ENCODE measurements around the gene TSHZ2.
"Not testable (repeated sequence)": the region's sequence is repeated elsewhere in the genome, so short reads cannot be mapped to it uniquely, and the experiment has no call there.

The TSHZ2 gene

DNA sequence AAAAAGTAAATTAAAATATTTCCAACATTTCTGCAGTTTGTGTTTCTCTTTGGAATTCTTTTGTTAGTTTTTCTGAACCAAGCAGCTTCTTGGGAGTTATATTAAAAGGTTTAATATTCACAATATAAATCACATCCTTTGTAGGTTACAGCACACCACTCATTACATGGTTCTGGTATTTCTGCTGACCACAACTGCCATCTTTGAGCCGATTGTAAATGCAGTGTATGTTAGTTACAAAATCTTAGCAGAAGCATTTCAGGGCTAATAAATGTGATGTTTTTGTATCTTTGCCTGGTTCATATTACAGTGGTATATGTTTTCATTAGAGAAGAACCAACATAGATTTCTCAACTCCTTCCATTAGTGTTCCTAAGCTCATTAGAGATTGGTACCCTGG lies 19.1 kb upstream of the TSHZ2 start:
- no peak overlapping the region for H3K4me3 ChIP-seq
- H3K27me3 ChIP-seq, result no peaks in the 10 kb centered on the region
- H3K9me3 ChIP-seq (replicated peaks in 1 of 11), result no peaks in the 10 kb centered on the region
- no peaks in the 10 kb centered on the region for H3K36me3 ChIP-seq
- no peaks in the 10 kb centered on the region for H3K4me1 ChIP-seq
- H3K4me2 ChIP-seq, result no peak overlapping the region
- no peaks in the 10 kb centered on the region for H4K20me1 ChIP-seq
- TF ChIP-seq Cebpa-rat (IDR thresholded peaks at IDR 0.05), result no peak
- no peak overlapping the region for H3K27ac ChIP-seq
- no peak overlapping the region for H3K9ac ChIP-seq

GRCh38 chr20:52954849-52955248 lies 17.3 kb upstream of the TSHZ2 start:
- Histone ChIP-seq H3K4me1 (no peaks in the 10 kb centered on the region), H3K4me3 (no peak overlapping the region), H3K4me2 (no peak overlapping the region), H3K27me3 (no peaks in the 10 kb centered on the region), H3K36me3 (no peaks in the 10 kb centered on the region), H3K9me3 (replicated peaks in 1 of 11) (no peaks in the 10 kb centered on the region), H3K27ac (no peak overlapping the region), H3K9ac (no peak overlapping the region), H4K20me1 (no peaks in the 10 kb centered on the region)
- no peak for TF ChIP-seq Cebpa-rat (IDR thresholded peaks at IDR 0.05)

DNA sequence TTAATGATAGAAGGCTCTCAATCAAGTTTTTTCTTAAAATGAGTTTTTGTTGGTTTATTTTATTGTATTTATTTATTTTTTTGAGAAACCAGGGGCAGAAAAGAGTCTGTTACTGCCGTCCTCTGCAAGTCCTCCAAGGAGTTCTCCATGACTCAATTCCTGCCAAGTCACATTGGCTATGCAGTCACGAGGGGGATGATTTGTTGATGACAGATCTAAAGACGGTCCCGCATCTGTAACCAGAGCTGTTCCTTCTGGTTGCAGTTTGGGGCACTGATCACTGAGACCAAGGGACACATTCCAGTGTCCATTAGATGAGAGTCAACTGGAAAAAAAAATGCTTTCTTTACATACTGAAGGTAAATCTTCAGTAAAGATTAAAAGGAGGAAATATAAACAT lies 13.9 kb upstream of the TSHZ2 start:
- H3K27ac ChIP-seq, result no peak overlapping the region
- no peaks in the 10 kb centered on the region for H3K36me3 ChIP-seq
- peaks cover 0 to 22% (median 13%) of the 10 kb centered on the region in 10 experiments; a peak in 15 of 20 replicates for H3K4me1 ChIP-seq
- H3K9ac ChIP-seq, result no peak overlapping the region
- no peaks in the 10 kb centered on the region for H4K20me1 ChIP-seq
- H3K9me3 ChIP-seq (replicated peaks in 1 of 11), result no peaks in the 10 kb centered on the region
- TF ChIP-seq Cebpa-rat (IDR thresholded peaks at IDR 0.05), result no peak
- no peaks in the 10 kb centered on the region for H3K27me3 ChIP-seq
- no peak overlapping the region for H3K4me2 ChIP-seq
- H3K4me3 ChIP-seq, result no peak overlapping the region

GRCh38 chr20:52959125-52959524 lies 13.0 kb upstream of the TSHZ2 start:
- Histone ChIP-seq H3K4me3 (no peak overlapping the region), H3K36me3 (no peaks in the 10 kb centered on the region), H3K9ac (no peak overlapping the region), H3K4me1 (peaks cover 0 to 27% (median 13%) of the 10 kb centered on the region in 10 experiments; a peak in 15 of 20 replicates), H4K20me1 (no peaks in the 10 kb centered on the region), H3K4me2 (no peak overlapping the region), H3K9me3 (replicated peaks in 1 of 11) (no peaks in the 10 kb centered on the region), H3K27ac (no peak overlapping the region), H3K27me3 (no peaks in the 10 kb centered on the region)
- no peak for TF ChIP-seq Cebpa-rat (IDR thresholded peaks at IDR 0.05)

GRCh38 chr20:52962183-52962582 lies 10.0 kb upstream of the TSHZ2 start:
- TF ChIP-seq Cebpa-rat (IDR thresholded peaks at IDR 0.05), result no peak
- Histone ChIP-seq H3K9me3 (replicated peaks in 1 of 11) (no peaks in the 10 kb centered on the region; a peak in 1 of 22 replicates), H3K4me2 (peak overlapping the region in 6 of 11 experiments; percentile 0 to 30 (median 20); a peak in 6 of 22 replicates), H3K36me3 (no peaks in the 10 kb centered on the region), H4K20me1 (no peaks in the 10 kb centered on the region), H3K4me1 (peaks cover 0 to 27% (median 13%) of the 10 kb centered on the region in 10 experiments; a peak in 15 of 20 replicates), H3K27ac (no peak overlapping the region), H3K4me3 (no peak overlapping the region), H3K27me3 (no peaks in the 10 kb centered on the region), H3K9ac (no peak overlapping the region)

DNA sequence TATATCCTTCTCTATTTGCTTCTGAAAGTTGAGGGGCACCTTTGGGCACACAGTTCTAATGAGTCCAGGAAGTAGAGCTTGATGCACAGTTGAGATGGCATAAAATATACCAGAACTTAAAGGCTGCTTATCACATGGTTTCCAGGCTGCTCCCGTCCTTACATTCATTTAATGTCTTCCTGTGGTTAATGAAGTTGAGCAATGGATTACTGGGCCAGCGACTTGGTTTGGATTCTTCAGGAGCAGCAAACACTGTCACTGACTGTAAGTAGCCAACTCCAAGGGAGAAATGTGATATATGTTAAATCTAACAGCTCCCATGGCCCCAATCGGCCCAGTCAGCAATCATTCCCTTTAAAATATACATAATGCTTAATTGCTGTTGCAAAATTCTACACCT lies 9.0 kb upstream of the TSHZ2 start:
- TF ChIP-seq Cebpa-rat (IDR thresholded peaks at IDR 0.05), result no peak
- H4K20me1 ChIP-seq, result no peaks in the 10 kb centered on the region
- no peaks in the 10 kb centered on the region for H3K27me3 ChIP-seq
- H3K36me3 ChIP-seq, result no peaks in the 10 kb centered on the region
- no peak overlapping the region for H3K4me3 ChIP-seq
- H3K27ac ChIP-seq, result no peak overlapping the region
- H3K9ac ChIP-seq, result no peak overlapping the region
- peaks cover 0 to 27% (median 13%) of the 10 kb centered on the region in 10 experiments; a peak in 15 of 20 replicates for H3K4me1 ChIP-seq
- peak overlapping the region in 6 of 11 experiments; percentile 0 to 30 (median 20); a peak in 2 of 22 replicates for H3K4me2 ChIP-seq
- H3K9me3 ChIP-seq (replicated peaks in 1 of 11), result peaks cover 0 to 4% (median 0%) of the 10 kb centered on the region in 11 experiments; a peak in 2 of 22 replicates

- Histone ChIP-seq H3K9ac (no peak overlapping the region), H3K4me3 (no peak overlapping the region), H3K27ac (no peak overlapping the region), H3K4me1 (peaks cover 0 to 27% (median 13%) of the 10 kb centered on the region in 10 experiments; a peak in 15 of 20 replicates), H3K27me3 (no peaks in the 10 kb centered on the region), H3K36me3 (no peaks in the 10 kb centered on the region), H3K9me3 (replicated peaks in 1 of 11) (peaks cover 0 to 4% (median 0%) of the 10 kb centered on the region in 11 experiments; a peak in 2 of 22 replicates), H3K4me2 (0 out of 22 replicates have a peak overlapping the region, but pooled peaks of 2 of the 11 experiments have one; percentile 0 to 10), H4K20me1 (no peaks in the 10 kb centered on the region)
- no peak for TF ChIP-seq Cebpa-rat (IDR thresholded peaks at IDR 0.05)
These were observed 8.0 kb upstream of the TSHZ2 start for GRCh38 chr20:52964131-52964530.

DNA sequence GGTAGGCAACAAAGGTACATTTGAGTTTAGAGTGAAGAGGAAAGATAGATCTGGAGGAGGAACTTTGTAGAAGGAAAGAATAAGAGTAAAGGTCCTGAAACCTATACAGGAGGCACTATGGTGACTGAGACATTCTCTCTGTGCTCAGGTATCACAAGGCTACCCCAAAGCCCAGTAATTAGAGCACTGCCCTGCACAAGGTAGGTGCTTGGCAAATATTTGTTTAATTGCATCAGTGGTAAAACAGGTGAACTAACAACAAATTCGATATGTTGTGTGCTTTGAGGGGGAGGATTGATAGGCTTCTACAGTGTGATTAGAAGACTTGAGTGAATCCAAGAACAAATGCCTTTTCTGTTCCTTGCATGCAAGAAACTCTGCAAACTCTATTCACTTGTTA lies 6.8 kb upstream of the TSHZ2 start:
- Histone ChIP-seq H3K27ac (no peak overlapping the region), H3K4me3 (no peak overlapping the region), H3K36me3 (no peaks in the 10 kb centered on the region), H3K9me3 (replicated peaks in 1 of 11) (peaks cover 0 to 4% (median 0%) of the 10 kb centered on the region in 11 experiments; a peak in 2 of 22 replicates), H3K9ac (no peak overlapping the region), H3K27me3 (no peaks in the 10 kb centered on the region), H3K4me2 (no peak overlapping the region), H4K20me1 (no peaks in the 10 kb centered on the region), H3K4me1 (peaks cover 0 to 27% (median 13%) of the 10 kb centered on the region in 10 experiments; a peak in 15 of 20 replicates)
- no peak for TF ChIP-seq Cebpa-rat (IDR thresholded peaks at IDR 0.05)

DNA sequence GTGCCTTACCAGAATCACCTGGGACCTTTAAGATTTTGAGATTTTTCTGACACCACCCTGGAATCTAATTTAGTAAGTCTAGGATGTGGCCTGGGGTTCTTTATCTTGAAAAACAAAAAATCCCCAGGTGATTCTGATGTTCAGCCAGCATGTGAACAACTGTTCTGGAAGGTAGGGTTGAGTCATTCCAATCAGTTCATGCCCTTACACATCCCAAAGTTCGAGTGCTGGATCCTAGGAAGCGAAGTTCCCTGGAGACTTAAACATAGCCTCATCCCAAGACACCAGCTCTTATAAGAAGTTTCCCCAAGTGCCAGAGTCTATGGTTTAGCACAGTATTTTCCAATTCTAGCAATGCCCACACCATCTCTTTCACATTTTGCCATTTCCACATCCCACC lies 6.3 kb upstream of the TSHZ2 start:
- no peak overlapping the region for H3K27ac ChIP-seq
- peaks cover 0 to 3% (median 0%) of the 10 kb centered on the region in 11 experiments; a peak in 6 of 22 replicates for H3K27me3 ChIP-seq
- H3K4me1 ChIP-seq, result peaks cover 0 to 26% (median 12%) of the 10 kb centered on the region in 10 experiments; a peak in 15 of 20 replicates
- no peaks in the 10 kb centered on the region for H4K20me1 ChIP-seq
- no peak overlapping the region for H3K4me3 ChIP-seq
- H3K9me3 ChIP-seq (replicated peaks in 1 of 11), result peaks cover 0 to 4% (median 0%) of the 10 kb centered on the region in 11 experiments; a peak in 2 of 22 replicates
- TF ChIP-seq Cebpa-rat (IDR thresholded peaks at IDR 0.05), result no peak
- H3K9ac ChIP-seq, result no peak overlapping the region
- no peak overlapping the region for H3K4me2 ChIP-seq
- H3K36me3 ChIP-seq, result no peaks in the 10 kb centered on the region

DNA sequence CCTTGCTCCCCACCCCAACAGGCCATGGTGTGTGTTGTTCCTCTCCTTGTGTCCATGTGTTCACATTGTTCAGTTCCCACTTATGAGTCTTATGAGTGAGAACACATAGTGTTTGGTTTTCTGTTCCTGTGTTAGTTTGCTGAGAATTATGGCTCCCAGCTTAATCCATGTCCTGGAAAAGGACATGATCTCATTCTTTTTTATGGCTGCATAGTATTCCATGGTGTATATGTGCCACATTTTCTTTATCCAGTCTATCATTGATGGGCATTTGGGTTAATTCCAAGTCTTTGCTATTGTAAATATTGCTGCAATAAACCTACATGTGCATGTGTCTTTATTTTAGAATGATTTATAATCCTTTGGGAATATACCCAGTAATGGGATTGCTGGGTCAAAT lies 5.6 kb upstream of the TSHZ2 start:
- peaks cover 2 to 10% (median 6%) of the 10 kb centered on the region in 11 experiments; a peak in 19 of 22 replicates for H3K27me3 ChIP-seq
- not testable (repeated sequence) for H4K20me1 ChIP-seq; H3K9me3 ChIP-seq (replicated peaks in 1 of 11); H3K4me2 ChIP-seq; H3K4me3 ChIP-seq; H3K36me3 ChIP-seq; H3K27ac ChIP-seq; H3K9ac ChIP-seq
- H3K4me1 ChIP-seq, result peaks cover 0 to 19% (median 5%) of the 10 kb centered on the region in 10 experiments; a peak in 9 of 20 replicates

All from BLaER1 treated with 17β-estradiol and CSF1 and Interleukin-3, amounts not matched to agents 10 nM and 100 nM (cell line).